Vein endothelial cell (primary cell): ENCODE results near the gene SEC14L6. TPM values are rescaled to one million over a fixed set of nuclear protein-coding genes. Genes with fewer than 3 reads are reported as not detected.

Source experiments
- total RNA-seq: library from RNA; depleted of rRNA; stranded (reverse); fragments of >200 nt; gene quantifications from 2 replicates; pipeline ENCODE4 v1.2.3, GENCODE V29; 2012

The SEC14L6 gene
- total RNA-seq, result 0.19 TPM in 1 of 2 replicates, not detected in the other

DNA sequence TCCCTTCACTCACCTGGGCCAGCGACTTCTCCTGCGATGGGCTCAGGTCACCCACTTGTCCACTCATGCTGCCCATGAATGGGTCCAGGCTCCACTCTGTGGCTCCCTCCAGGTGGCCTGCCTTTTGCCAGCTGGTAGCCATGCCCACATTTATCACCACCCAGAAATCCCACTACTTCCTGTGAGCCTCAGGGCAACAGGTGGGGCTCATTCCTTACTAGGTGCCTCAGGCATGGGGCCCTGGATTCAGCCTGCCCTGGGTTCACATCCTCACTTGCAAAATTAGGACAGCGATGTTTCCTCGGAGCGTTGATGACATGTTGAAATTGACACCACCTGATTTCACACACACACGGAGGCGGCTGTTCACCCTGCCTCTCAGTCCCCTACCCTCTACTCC, at the start of gene SEC14L6:
SEC14L6 (minus strand) TSS at position 126 of the 400 bp plus-strand sequence; CDS start at position 67, 59 bp downstream.

DNA sequence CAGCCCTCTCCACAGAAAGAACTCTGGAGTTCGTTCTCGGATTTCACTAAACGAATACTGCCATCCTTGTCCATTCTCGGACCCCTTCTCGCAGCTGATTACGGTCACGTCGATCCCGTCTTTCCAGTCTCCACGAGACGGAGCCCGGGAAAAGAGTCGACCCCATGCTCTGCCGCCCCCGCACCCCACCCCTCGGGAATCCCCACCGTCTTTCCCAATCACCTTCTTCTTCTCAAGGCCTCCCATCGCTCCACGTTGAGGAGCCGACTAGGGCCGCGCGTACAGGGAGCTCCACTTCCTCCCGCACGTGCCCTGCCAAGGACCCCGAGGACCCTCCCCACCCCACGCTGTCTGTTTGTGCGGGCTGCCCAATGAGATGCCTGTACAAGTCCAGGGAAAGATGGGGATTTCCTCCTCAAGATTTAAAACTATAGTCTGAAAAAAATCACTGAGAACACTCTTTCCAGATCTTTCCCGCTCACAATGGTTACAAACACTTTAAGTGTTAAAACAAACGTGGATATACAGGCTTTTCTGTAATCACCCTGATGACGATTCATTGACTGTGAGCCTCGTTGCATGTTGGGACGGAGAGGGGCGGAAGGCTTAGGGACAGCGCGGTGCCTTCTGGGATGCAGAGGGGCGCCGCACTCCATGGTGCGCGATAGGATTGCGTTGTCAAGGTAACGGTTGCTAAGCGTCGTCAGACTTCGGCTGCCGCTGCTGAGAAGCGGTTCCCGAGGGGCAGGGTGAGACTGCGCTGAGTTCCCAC, 45.2 kb upstream of the SEC14L6 start, which contains the start of gene PES1:
PES1 (minus strand) TSS at position 323 of the 772 bp plus-strand sequence; CDS start at position 246, 77 bp downstream.

DNA sequence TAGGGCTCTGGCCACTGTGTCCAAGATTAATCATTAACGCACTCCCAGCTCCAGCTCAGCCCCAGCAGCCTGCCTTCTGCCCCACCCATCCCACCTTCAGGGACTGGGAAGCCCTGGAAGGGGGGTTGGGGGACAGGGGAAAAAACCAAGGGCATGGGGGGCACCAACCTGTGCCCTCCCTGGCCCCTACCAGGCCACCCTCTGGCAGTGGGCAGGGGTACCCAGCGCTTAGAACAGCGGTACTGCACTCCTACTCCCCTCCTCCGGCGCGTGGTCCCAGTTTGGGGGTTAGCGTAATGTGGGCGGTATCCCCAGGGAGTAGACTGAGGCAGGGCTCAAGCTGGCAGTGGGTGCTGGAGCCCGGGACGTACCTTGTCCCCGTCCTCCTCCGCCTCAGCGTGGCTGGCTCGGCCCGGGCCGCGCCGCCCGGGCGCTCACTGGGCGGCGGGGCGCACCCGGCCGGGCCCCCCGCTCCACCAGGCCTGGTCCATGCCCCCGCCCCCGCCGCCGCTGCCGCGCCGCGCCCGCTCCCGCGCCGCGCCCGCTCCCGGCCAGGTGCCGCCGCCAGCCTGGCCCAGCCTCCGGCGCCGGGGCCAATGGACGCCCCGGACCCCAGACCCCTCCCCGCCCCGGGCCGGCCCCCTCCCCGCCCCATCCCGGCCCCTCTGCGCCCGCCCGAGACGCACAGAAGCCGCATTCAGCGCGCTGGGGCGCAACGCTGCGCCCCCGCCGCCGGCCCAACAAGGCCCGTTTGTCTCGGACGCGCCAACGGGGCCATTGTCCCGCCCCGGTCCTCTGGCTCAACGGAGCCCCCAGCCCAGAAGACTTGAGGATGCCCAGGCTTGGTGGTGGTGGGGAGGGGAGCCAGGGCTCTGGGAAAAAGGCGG, 27.8 kb upstream of the SEC14L6 start, which contains the start of gene GAL3ST1:
GAL3ST1 (minus strand) TSS at position 571 of the 887 bp plus-strand sequence. CDS start 17,273 bp downstream, outside the sequence.

Other genes starting within 250 kb of the SEC14L6 start
- gene TBC1D10A, start 219.8 kb downstream of the SEC14L6 start, total RNA-seq, result 12.6 and 15.4 TPM in 2 replicates
- gene SF3A1, start 189.8 kb downstream of the SEC14L6 start, total RNA-seq, result 39.2 and 52.1 TPM in 2 replicates
- 1.8 and 4.2 TPM in 2 replicates for gene CCDC157, start 189.7 kb downstream of the SEC14L6 start, total RNA-seq
- 22.4 and 23.5 TPM in 2 replicates for gene RNF215, start 159.3 kb downstream of the SEC14L6 start, total RNA-seq
- gene SEC14L2, start 149.7 kb downstream of the SEC14L6 start, total RNA-seq, result 26.8 and 34.2 TPM in 2 replicates
- 31.4 and 35.9 TPM in 2 replicates for gene MTFP1, start 121.0 kb downstream of the SEC14L6 start, total RNA-seq
- not detected in 2 replicates for gene SEC14L3, start 74.7 kb downstream of the SEC14L6 start, total RNA-seq
- gene SEC14L4, start 41.0 kb downstream of the SEC14L6 start, total RNA-seq, result not detected in 2 replicates
- not detected in 2 replicates for gene GAL3ST1, start 27.9 kb upstream of the SEC14L6 start, total RNA-seq
- gene PES1, start 45.2 kb upstream of the SEC14L6 start, total RNA-seq, result 88.1 and 90.5 TPM in 2 replicates
- gene TCN2, start 60.4 kb upstream of the SEC14L6 start, total RNA-seq, result 58.1 and 70.2 TPM in 2 replicates
- gene SLC35E4, start 89.0 kb upstream of the SEC14L6 start, total RNA-seq, result 22.6 and 26.1 TPM in 2 replicates
- gene DUSP18, start 121.1 kb upstream of the SEC14L6 start, total RNA-seq, result 19.3 and 24.1 TPM in 2 replicates
- gene OSBP2, start 148.1 kb upstream of the SEC14L6 start, total RNA-seq, result 9.9 and 10.8 TPM in 2 replicates